Neural cell (in vitro differentiated cells): Measurements from ENCODE around the gene PALMD. TPM values are rescaled to one million over a fixed set of nuclear protein-coding genes. Genes with fewer than 3 reads are reported as not detected.

Source experiments
- H2AFZ ChIP-seq: fragments of 200-600, 300-800 bp; sonication (generic), shearing (Covaris generic); 2 replicates; pipeline ENCODE4 v1.6.0; 2014; ENCODE audit warnings: low read depth, mild to moderate bottlenecking, antibody characterized with exemption, low read length, moderate library complexity
- H3F3A ChIP-seq: fragments of 200-600 bp; shearing (Covaris generic); 2 replicates; pipeline ENCODE4 v1.6.1; 2016; ENCODE audit warnings: mild to moderate bottlenecking, moderate library complexity, mixed read lengths, antibody characterized with exemption, low read length; ENCODE audit not compliant: insufficient read depth, poor library complexity, severe bottlenecking
- H3K27ac ChIP-seq: fragments of 200-600, 300-800 bp; sonication (generic), shearing (Covaris generic); 2 replicates; pipeline ENCODE4 v1.5.1; 2014; ENCODE audit warnings: mild to moderate bottlenecking, low read length, moderate library complexity
- H3K27me3 ChIP-seq: fragments of 300-800, 200-600 bp; sonication (generic), shearing (Covaris generic); 2 replicates; pipeline ENCODE4 v1.6.0; 2014; ENCODE audit warnings: mild to moderate bottlenecking, low read depth, low read length, moderate library complexity; ENCODE audit not compliant: insufficient read depth
- H3K36me3 ChIP-seq: fragments of 300-800, 200-600 bp; sonication (generic), shearing (Covaris generic); 2 replicates; pipeline ENCODE4 v1.5.1; 2014; ENCODE audit warnings: mild to moderate bottlenecking, antibody characterized with exemption, low read length, moderate library complexity; ENCODE audit not compliant: insufficient read depth
- H3K4me2 ChIP-seq: fragments of 300-800, 200-600 bp; sonication (generic), shearing (Covaris generic); 2 replicates; pipeline ENCODE4 v1.6.0; 2014; ENCODE audit warnings: mild to moderate bottlenecking, low read length
- H3K4me3 ChIP-seq: fragments of 300-800, 200-600 bp; sonication (generic), shearing (Covaris generic); 2 replicates; pipeline ENCODE4 v1.5.1; 2014; ENCODE audit warnings: mild to moderate bottlenecking, low read length, moderate library complexity
- H3K79me2 ChIP-seq: fragments of 200-600 bp; shearing (Covaris generic); replicated peaks from 2 replicates; pipeline ENCODE4 v1.6.0; 2014; ENCODE audit warnings: mild to moderate bottlenecking, low read length, moderate library complexity; ENCODE audit not compliant: insufficient read depth
- H3K9ac ChIP-seq: fragments of 300-800, 200-600 bp; sonication (generic), shearing (Covaris generic); 2 replicates; pipeline ENCODE4 v1.6.1; 2016; ENCODE audit warnings: mild to moderate bottlenecking, low read length, mixed read lengths
- H3K9me2 ChIP-seq: fragments of 200-600 bp; shearing (Covaris generic); 2 replicates; pipeline ENCODE4 v1.6.1; 2016; ENCODE audit warnings: mild to moderate bottlenecking, low read length, mixed read lengths; ENCODE audit not compliant: insufficient read depth
- H3K9me3 ChIP-seq: fragments of 200-600, 300-800 bp; sonication (generic), shearing (Covaris generic); 2 replicates; pipeline ENCODE4 v1.6.1; 2016; ENCODE audit warnings: mild to moderate bottlenecking, mixed run types, low read length, moderate library complexity, mixed read lengths
- H4K20me1 ChIP-seq: fragments of 200-600 bp; shearing (Covaris generic); 2 replicates; pipeline ENCODE4 v1.6.1; 2016; ENCODE audit warnings: mild to moderate bottlenecking, mixed run types; ENCODE audit not compliant: insufficient read depth
- CTCF ChIP-seq: fragments of 450-650 bp; IDR thresholded peaks from 2 replicates; pipeline ENCODE4 v1.5.1; 2014; ENCODE audit warnings: antibody characterized with exemption, mild to moderate bottlenecking, moderate library complexity; ENCODE audit not compliant: poor library complexity, severe bottlenecking
- EP300 ChIP-seq: fragments of 450-650 bp; conservative IDR thresholded peaks from 2 replicates; pipeline ENCODE4 v1.6.1; 2014; ENCODE audit warnings: antibody characterized with exemption, mild to moderate bottlenecking, moderate library complexity; ENCODE audit not compliant: poor library complexity, severe bottlenecking
- EZH2 ChIP-seq: fragments of 200-600, 300-800 bp; shearing (Covaris generic), sonication (generic); IDR thresholded peaks from 2 replicates; pipeline ENCODE4 v1.6.1; 2014; ENCODE audit warnings: antibody characterized with exemption, low read length, borderline replicate concordance, mild to moderate bottlenecking; ENCODE audit not compliant: insufficient read depth, poor library complexity, severe bottlenecking
- MXI1 ChIP-seq: fragments of 450-650 bp; conservative IDR thresholded peaks from 2 replicates; pipeline ENCODE4 v1.6.1; 2014; ENCODE audit warnings: antibody characterized with exemption, mild to moderate bottlenecking; ENCODE audit not compliant: poor library complexity, severe bottlenecking
- POLR2AphosphoS5 ChIP-seq: IDR thresholded peaks from 2 replicates; pipeline ENCODE4 v1.6.1; 2012
- RAD21 ChIP-seq: fragments of 450-650 bp; conservative IDR thresholded peaks from 2 replicates; pipeline ENCODE4 v1.6.1; 2014; ENCODE audit warnings: antibody characterized with exemption, mild to moderate bottlenecking, moderate library complexity
- SMC3 ChIP-seq: fragments of 450-650 bp; conservative IDR thresholded peaks from 2 replicates; pipeline ENCODE4 v1.6.1; 2014; ENCODE audit warnings: antibody characterized with exemption, mild to moderate bottlenecking, moderate library complexity; ENCODE audit not compliant: poor library complexity
- TAF1 ChIP-seq: IDR thresholded peaks from 2 replicates; pipeline ENCODE4 v1.6.1; 2012; ENCODE audit warnings: low read depth
- polyA plus RNA-seq: library from polyadenylated mRNA; depleted of rRNA; stranded (reverse); fragments of >200 nt; gene quantifications from 2 replicates; pipeline ENCODE4 v1.2.3, GENCODE V29; 2014
- TF ChIP-seq, protein P1 (sequence below): IDR thresholded peaks from 2 replicates; pipeline ENCODE4 v1.6.1; 2012; ENCODE audit warnings: borderline replicate concordance

The PALMD gene
- polyA plus RNA-seq, 1 donor from 2014 or later = 19.4 TPM

DNA sequence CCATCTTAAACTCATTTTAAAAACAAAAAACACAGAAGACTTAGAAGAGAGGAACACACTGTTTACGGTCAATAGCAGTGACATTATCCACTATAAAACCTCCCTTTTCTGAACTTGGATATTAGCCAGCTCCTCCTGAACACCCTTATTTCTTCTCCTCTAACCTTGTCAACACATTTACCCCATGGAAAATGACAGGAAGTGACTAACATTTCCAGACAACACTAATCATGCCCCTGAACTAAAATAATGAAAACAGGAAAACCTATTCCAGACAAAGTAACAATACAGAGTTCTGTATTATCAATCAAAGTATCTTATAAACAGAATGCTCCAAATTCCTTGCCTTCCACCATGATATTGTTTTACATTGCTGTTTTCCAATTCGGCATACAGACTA is 45.3 kb downstream of the PALMD start:
- Histone ChIP-seq H3K9ac (no peak overlapping the region), H3K4me2 (no peak overlapping the region), H3F3A (no peaks in the 10 kb centered on the region), H3K4me3 (no peak overlapping the region), H3K9me3 (no peaks in the 10 kb centered on the region), H3K79me2 (no peaks in the 10 kb centered on the region), H3K36me3 (no peaks in the 10 kb centered on the region), H3K27me3 (no peaks in the 10 kb centered on the region), H3K9me2 (no peaks in the 10 kb centered on the region), H2AFZ (no peak overlapping the region), H3K27ac (no peak overlapping the region), H4K20me1 (no peaks in the 10 kb centered on the region)
- TF ChIP-seq SMC3 = no peak
- TF ChIP-seq TAF1 = no peak
- TF ChIP-seq, protein P1, sequence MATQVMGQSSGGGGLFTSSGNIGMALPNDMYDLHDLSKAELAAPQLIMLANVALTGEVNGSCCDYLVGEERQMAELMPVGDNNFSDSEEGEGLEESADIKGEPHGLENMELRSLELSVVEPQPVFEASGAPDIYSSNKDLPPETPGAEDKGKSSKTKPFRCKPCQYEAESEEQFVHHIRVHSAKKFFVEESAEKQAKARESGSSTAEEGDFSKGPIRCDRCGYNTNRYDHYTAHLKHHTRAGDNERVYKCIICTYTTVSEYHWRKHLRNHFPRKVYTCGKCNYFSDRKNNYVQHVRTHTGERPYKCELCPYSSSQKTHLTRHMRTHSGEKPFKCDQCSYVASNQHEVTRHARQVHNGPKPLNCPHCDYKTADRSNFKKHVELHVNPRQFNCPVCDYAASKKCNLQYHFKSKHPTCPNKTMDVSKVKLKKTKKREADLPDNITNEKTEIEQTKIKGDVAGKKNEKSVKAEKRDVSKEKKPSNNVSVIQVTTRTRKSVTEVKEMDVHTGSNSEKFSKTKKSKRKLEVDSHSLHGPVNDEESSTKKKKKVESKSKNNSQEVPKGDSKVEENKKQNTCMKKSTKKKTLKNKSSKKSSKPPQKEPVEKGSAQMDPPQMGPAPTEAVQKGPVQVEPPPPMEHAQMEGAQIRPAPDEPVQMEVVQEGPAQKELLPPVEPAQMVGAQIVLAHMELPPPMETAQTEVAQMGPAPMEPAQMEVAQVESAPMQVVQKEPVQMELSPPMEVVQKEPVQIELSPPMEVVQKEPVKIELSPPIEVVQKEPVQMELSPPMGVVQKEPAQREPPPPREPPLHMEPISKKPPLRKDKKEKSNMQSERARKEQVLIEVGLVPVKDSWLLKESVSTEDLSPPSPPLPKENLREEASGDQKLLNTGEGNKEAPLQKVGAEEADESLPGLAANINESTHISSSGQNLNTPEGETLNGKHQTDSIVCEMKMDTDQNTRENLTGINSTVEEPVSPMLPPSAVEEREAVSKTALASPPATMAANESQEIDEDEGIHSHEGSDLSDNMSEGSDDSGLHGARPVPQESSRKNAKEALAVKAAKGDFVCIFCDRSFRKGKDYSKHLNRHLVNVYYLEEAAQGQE = no peak
- no peak for TF ChIP-seq MXI1
- no peak for TF ChIP-seq EZH2
- no peak for TF ChIP-seq CTCF
- no peak for TF ChIP-seq EP300
- TF ChIP-seq RAD21 = no peak
- TF ChIP-seq POLR2AphosphoS5 = no peak

- no peak overlapping the region for H2AFZ ChIP-seq
- no peaks in the 10 kb centered on the region for H4K20me1 ChIP-seq
- H3F3A ChIP-seq = no peaks in the 10 kb centered on the region
- no peak overlapping the region for H3K4me2 ChIP-seq
- no peak overlapping the region for H3K9ac ChIP-seq
- no peaks in the 10 kb centered on the region for H3K9me3 ChIP-seq
- H3K27ac ChIP-seq = no peak overlapping the region
- H3K27me3 ChIP-seq = no peaks in the 10 kb centered on the region
- TF ChIP-seq TAF1 = no peak
- TF ChIP-seq RAD21 = no peak
- no peak for TF ChIP-seq EZH2
- no peak for TF ChIP-seq POLR2AphosphoS5
- no peak for TF ChIP-seq CTCF
- TF ChIP-seq, protein P1 = no peak
- TF ChIP-seq MXI1 = no peak
- no peak for TF ChIP-seq EP300
- no peak for TF ChIP-seq SMC3
- no peak overlapping the region for H3K4me3 ChIP-seq
- no peaks in the 10 kb centered on the region for H3K79me2 ChIP-seq
- no peaks in the 10 kb centered on the region for H3K36me3 ChIP-seq
- H3K9me2 ChIP-seq = no peaks in the 10 kb centered on the region
Measured at GRCh38 chr1:99696616-99697015, 50.7 kb downstream of the PALMD start.
